HL-60/S4 treated with retinoic acid at 250 ng/mL for 4 days and 3 days (cell line): ENCODE data around the gene PRMT5.

ENCODE experiments used
- in situ Hi-C: fragments of 300-500 bp; cut with MboI; formaldehyde crosslinking; loops from 2 replicates; pipeline ENCODE4 v1.7.0; 2022; ENCODE audit warnings: low sequenced_read_pairs

The PRMT5 gene

DNA sequence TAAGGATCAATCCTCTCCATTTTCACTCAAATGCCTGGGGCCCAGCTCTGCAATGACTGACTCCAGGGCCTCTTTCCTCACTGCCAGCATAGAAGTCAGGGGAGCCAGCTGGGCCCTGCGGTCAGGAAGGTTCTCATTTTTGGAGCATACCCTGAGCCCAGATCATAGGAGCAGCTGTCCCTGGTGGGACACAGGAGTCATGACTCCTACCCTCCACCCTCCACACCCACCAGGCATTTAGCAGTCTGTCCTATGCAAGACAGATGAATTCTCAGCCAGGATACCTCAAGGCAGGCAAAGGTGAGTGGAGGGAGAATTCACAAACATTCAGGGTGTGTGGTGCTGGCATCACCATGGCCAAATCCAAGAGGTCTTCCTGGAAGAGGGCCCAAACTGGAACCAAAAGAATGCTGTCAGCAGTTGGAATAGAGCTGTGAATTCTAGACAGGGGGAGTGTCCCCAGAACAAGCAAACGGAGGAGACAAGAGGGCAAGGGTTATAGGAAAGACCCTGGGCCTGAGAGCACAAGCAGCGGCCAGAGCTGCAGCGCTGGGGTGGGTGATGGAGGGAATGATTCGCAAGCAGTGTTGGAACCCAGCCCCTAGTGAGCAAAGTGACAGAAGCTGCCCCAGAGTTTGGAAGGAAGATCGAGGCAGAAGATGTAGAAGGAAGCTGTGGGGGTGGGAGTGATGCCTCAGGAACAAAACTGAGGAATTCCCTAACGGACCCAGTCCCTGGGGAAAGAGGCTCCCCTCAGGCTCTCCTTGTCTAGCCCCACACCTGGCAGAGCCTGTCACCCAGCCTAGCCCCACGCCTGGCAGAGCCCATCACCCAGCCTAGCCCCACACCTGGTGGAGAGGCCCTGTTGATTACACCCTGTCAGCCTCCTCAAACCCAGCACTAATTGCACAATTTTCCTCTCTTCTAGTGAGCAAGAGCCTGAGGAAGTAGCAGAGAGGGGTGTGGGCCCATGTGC is 50.6 kb downstream of the PRMT5 start:
- in situ Hi-C loops, result no loop called here

DNA sequence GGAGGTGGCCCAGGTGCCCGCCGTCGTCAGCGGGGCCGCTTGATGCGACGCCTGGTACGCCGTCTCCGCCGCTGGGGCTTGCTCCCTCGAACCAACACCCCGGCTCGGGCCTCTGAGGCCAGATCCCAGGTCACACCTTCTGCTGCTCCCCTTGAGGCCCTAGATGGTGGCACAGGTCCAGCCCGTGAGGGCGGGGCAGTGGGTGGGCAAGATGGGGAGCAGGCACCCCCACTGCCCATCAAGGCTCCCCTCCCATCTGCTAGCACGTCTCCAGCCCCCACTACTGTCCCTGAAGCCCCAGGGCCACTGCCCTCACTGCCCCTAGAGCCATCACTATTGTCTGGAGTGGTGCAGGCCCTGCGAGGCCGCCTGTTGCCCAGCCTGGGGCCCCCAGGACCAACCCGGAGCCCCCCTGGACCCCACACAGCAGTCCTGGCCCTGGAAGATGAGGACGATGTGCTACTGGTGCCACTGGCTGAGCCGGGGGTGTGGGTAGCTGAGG is 52.1 kb downstream of the PRMT5 start:
- in situ Hi-C loops, result no loop called here

DNA sequence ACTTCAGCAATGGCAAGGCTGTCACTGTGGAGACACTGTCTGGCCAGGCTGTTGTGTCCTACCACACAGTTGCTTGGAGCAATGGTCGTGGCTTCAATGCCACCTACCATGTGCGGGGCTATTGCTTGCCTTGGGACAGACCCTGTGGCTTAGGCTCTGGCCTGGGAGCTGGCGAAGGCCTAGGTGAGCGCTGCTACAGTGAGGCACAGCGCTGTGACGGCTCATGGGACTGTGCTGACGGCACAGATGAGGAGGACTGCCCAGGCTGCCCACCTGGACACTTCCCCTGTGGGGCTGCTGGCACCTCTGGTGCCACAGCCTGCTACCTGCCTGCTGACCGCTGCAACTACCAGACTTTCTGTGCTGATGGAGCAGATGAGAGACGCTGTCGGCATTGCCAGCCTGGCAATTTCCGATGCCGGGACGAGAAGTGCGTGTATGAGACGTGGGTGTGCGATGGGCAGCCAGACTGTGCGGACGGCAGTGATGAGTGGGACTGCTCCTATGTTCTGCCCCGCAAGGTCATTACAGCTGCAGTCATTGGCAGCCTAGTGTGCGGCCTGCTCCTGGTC is 53.3 kb downstream of the PRMT5 start:
- in situ Hi-C loops, result no loop called here

DNA sequence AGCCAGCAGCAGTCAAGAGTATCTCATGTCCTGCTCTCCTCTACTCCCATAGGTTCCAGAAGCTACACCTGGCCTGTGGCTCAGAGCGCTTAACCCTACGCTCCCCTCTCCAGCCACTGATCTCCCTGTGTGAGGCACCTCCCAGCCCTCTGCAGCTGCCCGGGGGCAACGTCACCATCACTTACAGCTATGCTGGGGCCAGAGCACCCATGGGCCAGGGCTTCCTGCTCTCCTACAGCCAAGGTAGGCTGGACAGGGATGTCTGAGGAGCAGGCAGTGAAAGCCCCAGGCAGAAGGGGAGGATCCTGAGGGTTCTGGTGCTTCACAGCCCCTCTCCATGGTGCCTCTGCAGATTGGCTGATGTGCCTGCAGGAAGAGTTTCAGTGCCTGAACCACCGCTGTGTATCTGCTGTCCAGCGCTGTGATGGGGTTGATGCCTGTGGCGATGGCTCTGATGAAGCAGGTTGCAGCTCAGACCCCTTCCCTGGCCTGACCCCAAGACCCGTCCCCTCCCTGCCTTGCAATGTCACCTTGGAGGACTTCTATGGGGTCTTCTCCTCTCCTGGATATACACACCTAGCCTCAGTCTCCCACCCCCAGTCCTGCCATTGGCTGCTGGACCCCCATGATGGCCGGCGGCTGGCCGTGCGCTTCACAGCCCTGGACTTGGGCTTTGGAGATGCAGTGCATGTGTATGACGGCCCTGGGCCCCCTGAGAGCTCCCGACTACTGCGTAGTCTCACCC is 54.0 kb downstream of the PRMT5 start:
- in situ Hi-C loops, result no loop called here

DNA sequence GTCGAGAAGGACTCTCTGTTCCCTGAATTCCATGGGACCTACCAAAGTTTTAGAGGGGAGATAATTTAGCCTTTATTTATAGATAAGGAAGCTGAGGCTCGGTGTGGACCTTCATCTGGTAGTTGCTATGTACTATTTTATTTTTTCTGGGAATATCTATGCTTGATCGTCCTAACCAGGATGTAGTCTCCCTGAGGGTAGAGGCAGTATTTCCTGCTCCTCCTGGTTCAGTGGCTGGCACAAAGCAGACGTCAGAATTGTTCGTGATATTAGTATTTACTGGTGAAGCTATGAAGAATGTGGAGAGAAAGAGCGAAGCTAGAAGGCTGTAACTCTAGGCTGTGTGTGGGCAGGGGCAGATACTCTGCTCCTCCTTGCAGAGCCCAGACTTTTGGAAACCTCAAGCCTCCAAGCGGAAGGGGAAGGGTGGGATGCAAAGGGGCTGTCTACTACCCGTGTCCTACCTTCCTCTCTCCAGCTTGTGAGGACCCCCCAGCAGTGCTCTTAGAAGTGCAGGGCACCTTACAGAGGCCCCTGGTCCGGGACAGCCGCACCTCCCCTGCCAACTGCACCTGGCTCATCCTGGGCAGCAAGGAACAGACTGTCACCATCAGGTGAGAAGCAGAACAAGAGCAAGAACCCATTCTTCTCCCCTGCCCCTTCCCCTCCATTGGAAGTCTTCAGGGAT is 56.2 kb downstream of the PRMT5 start:
- in situ Hi-C loops, result loop anchor here (25.0 kb wide), 1 partner anchor 311 kb away; no protein-coding TSS in a partner anchor

DNA sequence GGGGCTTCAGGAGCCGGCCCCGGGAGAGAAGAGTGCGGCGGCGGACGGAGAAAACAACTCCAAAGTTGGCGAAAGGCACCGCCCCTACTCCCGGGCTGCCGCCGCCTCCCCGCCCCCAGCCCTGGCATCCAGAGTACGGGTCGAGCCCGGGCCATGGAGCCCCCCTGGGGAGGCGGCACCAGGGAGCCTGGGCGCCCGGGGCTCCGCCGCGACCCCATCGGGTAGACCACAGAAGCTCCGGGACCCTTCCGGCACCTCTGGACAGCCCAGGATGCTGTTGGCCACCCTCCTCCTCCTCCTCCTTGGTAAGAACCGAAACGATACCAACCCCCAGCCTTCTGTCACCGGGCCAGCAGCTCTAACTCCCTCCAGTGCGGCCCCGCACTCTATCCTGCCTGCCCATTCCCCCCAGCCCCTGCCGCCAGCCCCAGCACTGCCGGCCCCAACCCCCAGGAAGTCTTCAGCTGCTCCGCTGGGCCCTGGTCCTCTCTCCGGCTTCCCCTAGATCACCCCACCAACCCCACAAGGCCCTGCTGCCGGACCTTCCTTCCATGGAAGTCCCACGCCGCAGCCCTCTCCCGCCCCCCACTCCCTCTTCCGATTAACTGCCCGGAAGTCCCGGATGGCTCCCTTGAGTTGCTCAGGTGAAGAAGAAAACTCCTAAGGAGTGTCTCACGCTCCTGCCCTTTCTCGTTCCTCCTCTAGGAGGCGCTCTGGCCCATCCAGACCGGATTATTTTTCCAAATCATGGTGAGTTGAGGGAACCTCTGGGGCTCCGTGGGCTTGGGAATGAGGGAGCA is 56.9 kb downstream of the PRMT5 start:
- in situ Hi-C loops, result loop anchor here (25.0 kb wide), 1 partner anchor 310 kb away; no protein-coding TSS in a partner anchor

DNA sequence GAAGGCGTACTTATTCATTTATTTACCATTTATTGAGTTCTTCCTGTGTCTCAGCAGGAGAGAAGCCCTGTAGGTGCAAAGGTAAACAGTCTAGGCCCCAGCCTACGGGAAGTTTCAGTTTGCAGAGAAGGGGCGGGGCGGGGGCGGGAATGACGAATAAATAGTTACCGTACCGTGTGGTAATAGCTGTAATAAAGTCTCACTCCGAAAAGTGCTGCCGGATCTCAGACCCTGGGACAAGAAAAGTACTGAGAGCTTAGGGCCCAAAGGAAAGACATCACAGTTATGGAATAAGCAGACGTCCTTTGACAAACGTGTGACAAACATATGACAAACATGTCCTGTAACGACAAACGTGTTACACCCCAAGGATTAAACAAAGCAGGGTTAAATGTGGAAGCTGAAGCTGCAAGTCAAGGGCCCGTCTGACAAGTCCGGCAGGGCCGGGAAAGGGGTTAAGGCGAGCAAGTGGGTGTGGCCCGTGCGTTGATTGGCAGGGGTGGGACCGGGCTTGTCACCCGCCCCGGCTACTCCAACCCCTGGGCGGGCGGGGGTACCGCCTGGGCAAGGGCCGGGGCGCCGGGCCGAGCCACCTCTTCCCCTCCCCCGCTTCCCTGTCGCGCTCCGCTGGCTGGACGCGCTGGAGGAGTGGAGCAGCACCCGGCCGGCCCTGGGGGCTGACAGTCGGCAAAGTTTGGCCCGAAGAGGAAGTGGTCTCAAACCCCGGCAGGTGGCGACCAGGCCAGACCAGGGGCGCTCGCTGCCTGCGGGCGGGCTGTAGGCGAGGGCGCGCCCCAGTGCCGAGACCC is 57.7 kb downstream of the PRMT5 start, which contains the start of gene LRP10:
Gene LRP10 (plus strand): TSS at position 517 of the 809 bp plus-strand sequence. CDS start 564 bp downstream, outside the sequence.
- in situ Hi-C loops, result loop anchor here (25.0 kb wide), 1 partner anchor 309 kb away; no protein-coding TSS in a partner anchor

DNA sequence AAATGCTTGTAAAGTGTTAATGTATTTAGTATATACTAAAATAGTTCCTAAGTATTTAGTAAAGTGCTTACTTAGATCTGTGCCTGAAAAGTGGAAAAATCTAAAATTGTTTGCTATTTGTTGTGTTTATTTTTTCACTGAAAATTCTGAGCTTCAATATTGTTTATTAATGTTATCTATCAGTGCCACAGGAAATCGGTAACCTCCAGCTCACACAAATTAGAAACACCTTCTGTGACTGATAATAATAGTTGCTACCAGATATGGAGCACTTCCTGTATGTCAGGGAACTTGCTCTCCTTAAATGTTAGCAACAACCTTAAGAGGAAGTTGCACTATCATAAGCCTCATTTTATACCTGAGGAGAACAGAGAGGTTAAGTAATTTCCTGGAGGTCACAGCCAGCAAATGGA is 58.4 kb downstream of the PRMT5 start:
- in situ Hi-C loops, result loop anchor here (25.0 kb wide), 1 partner anchor 309 kb away; no protein-coding TSS in a partner anchor
